Astrocyte of the cerebellum (primary cell): ENCODE data around the gene IL11.

Experiments
- DNase-seq: peaks from one replicate; pipeline ENCODE4 v3.0.0-alpha.2; 2011; ENCODE audit warnings: low read depth
- H3K4me3 ChIP-seq: 2 replicates; pipeline ENCODE4 v1.5.1; 2011; ENCODE audit warnings: mild to moderate bottlenecking, low read depth, low read length, moderate library complexity
- in situ Hi-C: cut with HindIII; loops from 2 replicates; pipeline ENCODE4 v1.10.0; 2017; ENCODE audit warnings: low sequenced_read_pairs
- TF ChIP-seq, protein P1 (sequence below): IDR thresholded peaks from 2 replicates; pipeline ENCODE4 v1.5.1; 2012; ENCODE audit warnings: low read length, low read depth, moderate library complexity, mild to moderate bottlenecking; ENCODE audit errors: missing control alignments

IL11 gene

DNA sequence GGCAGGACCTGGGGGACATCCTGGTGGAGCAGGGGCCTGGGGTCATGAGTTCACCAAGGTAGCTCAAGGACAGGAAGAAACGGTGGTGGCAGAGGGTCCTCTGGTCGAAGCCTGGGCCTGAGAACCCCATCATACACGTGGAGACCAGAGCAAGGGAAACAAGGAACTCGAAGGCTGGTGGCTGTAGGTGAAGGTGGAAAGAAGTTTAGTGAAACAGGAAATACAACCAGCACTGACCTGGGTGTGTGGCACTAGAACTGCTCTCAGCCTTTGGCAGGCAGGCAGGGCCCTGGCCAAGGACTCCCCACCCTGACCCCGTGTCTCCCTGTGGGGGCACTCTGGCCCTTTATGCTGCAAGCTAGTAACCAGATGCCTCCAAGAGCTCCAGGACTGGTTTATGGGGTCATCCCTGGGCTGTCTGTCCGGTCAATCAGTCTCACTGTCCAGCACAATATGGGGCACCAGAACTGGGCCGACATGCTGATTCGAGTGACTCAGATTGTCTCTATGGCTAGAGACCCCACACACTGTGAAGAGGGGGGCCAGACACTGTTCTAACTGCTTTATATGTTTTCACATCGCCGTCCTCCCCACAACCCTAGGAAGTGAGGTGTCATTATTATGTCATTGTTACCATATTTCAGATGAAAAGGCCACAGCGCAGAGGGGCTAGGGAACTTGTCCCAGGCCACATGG lies 19.5 kb downstream of the IL11 start:
- DNase-seq, result no peak
- TF ChIP-seq, protein P1, sequence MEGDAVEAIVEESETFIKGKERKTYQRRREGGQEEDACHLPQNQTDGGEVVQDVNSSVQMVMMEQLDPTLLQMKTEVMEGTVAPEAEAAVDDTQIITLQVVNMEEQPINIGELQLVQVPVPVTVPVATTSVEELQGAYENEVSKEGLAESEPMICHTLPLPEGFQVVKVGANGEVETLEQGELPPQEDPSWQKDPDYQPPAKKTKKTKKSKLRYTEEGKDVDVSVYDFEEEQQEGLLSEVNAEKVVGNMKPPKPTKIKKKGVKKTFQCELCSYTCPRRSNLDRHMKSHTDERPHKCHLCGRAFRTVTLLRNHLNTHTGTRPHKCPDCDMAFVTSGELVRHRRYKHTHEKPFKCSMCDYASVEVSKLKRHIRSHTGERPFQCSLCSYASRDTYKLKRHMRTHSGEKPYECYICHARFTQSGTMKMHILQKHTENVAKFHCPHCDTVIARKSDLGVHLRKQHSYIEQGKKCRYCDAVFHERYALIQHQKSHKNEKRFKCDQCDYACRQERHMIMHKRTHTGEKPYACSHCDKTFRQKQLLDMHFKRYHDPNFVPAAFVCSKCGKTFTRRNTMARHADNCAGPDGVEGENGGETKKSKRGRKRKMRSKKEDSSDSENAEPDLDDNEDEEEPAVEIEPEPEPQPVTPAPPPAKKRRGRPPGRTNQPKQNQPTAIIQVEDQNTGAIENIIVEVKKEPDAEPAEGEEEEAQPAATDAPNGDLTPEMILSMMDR, result no peak
- in situ Hi-C loops, result loop anchor here (5.0 to 10.0 kb wide), 3 partner anchors 42 to 254 kb away; partner anchors contain the start of genes ZNF524 and ZNF865
- no peak overlapping the region for H3K4me3 ChIP-seq

DNA sequence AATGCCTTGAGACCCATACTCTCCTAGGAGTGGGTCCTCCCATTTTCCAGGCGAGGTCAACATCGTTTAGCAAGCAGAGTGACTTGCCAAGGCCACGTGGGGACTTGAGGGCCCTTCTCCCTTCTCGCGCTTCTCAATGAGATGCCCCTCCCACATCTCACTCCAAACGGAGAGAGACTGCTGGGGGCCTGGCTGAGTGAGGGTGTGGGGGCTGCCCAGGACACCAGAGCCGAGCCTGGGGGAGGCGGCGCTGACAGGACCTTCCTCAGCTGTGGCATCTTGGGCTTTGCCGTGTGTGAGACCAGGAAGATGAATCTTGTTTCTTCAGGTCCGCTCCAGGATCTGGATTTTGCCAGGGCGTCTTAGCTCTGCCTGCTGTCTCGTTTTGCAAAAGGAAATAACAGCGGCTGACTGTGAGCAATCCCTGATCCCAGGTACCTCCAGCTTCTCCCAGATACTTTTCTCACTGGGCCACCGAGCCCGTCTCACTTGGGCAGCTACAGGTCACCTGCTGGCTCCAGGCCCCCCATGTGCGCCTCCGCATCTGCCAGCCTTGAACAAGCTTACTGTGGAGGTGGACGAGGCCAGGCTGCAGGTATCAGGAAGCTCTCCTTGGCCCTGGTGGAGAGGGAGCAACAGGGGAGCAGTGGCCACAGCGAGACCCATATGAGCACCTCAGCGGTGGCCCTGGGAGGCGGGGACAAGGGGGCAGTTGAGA lies 21.8 kb downstream of the IL11 start:
- in situ Hi-C loops, result no loop called here
- no peak overlapping the region for H3K4me3 ChIP-seq
- DNase-seq, result no peak
- TF ChIP-seq, protein P1, result no peak

DNA sequence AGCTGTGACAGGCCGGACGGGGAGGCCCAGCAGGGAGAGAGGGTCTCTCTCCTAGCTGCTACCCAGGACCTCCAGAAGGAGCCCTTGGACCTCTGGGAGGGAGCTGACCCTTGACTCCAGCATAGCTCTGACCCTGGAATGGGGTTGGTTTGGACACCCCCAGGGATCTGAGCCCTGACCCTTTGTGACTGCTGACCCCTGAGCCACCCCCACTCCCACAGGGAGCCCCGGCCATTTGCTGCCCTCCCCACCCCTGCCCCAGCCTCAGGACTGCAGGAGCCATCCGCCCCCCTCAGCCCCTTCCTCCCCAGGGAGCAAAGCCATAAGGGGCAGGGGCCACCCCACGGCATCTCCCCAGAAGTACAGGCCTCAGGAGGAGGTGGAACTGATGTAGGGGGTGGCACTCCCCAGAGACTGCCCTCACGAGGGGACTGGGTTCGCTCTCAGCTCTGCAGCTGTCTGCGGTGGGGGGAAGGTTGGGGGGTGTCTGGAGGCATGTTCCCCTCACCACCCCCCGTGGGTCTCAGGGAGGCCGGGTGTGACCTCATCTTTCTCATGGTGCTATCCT lies 22.7 kb downstream of the IL11 start:
- TF ChIP-seq, protein P1, result no peak
- no peak for DNase-seq
- in situ Hi-C loops, result no loop called here
- no peak overlapping the region for H3K4me3 ChIP-seq

DNA sequence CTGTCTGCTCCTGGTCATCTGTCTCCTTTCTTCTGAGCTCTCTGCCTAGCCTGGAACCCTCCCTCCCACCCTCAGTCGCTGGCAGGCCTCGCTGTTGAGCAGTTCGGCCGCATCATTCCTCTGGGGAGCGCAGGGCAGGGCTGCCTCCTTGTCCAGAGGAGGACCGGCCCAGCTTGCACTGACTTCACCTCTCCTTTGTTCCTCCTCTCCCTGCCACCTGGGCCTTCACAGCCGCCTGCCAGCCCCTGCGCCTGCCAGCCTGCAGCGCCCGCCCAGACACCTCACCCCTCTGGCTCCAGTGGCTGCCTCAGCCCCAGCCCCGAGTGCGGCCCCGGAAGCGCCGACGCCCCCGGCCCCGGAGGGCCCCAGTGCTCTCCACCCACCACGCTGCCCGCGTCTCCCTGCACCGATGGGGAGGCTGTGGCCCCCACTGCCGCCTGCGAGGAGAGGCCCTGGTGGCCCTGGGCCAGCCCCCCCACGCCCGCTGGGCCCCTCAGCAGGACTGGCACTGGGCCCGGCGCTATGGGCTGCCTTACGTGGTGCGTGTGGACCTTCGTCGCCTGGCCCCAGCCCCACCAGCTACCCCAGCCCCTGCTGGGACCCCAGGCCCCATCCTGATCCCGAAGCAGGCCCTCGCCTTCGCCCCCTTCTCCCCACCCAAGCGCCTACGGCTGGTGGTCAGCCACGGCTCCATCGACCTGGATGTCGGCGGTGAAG lies 23.4 kb downstream of the IL11 start:
- in situ Hi-C loops, result no loop called here
- TF ChIP-seq, protein P1, result no peak
- DNase-seq, result no peak
- no peak overlapping the region for H3K4me3 ChIP-seq

DNA sequence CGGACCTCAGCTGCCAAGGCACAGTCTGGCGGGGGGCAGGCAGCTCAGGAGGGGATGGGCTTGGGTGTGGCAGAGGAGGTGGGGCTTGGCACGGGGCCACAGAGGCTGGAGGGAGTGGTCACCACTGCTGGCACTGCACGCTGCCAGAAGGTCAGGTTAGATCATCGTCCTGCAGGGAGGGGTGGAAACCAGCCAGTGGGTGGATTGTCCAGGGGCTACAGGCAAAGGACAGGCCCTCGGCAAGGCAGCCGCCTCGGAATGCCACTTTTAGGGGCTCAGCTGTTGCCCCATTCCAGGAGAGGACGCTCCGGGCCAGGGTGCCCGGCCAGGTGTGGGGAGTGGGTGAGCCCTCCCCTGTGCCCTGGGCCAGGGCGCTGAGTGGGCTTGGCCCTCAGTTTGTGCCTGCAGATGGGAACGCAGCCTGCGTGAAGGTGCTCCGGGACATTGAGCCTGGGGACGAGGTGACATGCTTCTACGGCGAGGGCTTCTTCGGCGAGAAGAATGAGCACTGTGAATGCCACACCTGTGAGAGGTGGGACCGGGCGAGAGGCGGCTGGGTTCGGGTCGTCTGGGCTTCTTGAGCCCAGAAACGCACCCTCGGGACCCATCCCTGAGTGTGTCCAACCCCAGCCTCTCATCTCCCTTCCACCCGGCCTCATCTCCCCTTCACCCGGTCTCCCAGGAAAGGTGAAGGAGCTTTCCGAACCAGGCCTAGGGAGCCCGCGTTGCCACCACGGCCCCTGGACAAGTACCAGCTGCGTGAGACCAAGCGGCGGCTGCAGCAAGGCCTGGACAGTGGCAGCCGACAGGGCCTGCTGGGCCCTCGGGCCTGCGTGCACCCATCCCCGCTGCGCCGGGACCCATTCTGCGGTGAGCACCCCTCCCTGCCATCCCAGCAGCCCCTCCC lies 24.2 kb downstream of the IL11 start:
- no peak for DNase-seq
- no peak overlapping the region for H3K4me3 ChIP-seq
- in situ Hi-C loops, result no loop called here
- TF ChIP-seq, protein P1, result no peak
